ENCODE measurements around the gene FGGY. TPM values are rescaled to one million over a fixed set of nuclear protein-coding genes. Genes with fewer than 3 reads are reported as not detected.

The FGGY gene
- total and polyA plus RNA-seq, 8 donors: 6.2 to 27.0 (median 16.0) TPM

GRCh38 chr1:59317343-59317742 lies 20.4 kb downstream of the FGGY start:
- H3K27ac ChIP-seq: no peak overlapping the region
- TF ChIP-seq CTCF (IDR thresholded peaks at IDR 0.05): no peak
- intact Hi-C loops (cut with DNase I): no loop called here
- H3K27me3 ChIP-seq: no peaks in the 10 kb centered on the region
- no peak for ATAC-seq
- H3K9me3 ChIP-seq: no peaks in the 10 kb centered on the region
- no peaks in the 10 kb centered on the region for H3K36me3 ChIP-seq
- no peak overlapping the region for H3K4me3 ChIP-seq
- WGBS, 2 donors: 70 to 75% methylated on average over 3 of the region's 3 CpGs
- DNase-seq: no peak
- H3K4me1 ChIP-seq: peaks cover 0 to 7% (median 4%) of the 10 kb centered on the region in 3 donors
- FAIRE-seq: no peak

DNA sequence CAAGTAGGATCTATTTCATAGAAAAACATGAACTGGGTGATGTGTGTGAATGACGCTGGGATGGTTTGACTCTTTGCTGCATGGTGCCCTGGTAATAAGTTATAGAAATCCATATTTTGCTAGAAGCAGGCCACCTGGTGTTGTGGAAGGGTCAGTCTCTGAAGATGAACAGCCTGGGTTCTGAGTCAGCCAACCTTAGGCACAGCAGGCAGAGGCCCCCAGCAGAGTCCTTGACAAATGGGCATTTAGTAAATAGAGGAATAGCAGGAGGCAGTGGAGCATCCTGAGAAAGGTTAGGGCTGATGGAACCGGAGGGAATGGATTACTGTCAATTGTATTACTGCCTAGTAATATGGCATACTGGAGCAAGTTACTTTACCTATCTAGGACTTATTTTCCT lies 20.9 kb downstream of the FGGY start:
- ATAC-seq (peak in 2 of 4 donors; percentile 21 to 34), FAIRE-seq (no peak), DNase-seq (no peak)
- Histone ChIP-seq H3K27ac (no peak overlapping the region), H3K4me1 (peaks cover 0 to 7% (median 4%) of the 10 kb centered on the region in 3 donors), H3K36me3 (no peaks in the 10 kb centered on the region), H3K4me3 (no peak overlapping the region), H3K27me3 (no peaks in the 10 kb centered on the region), H3K9me3 (no peaks in the 10 kb centered on the region)
- WGBS, 2 donors: 91 to 99% methylated on average over 2 of the region's 2 CpGs
- intact Hi-C loops (cut with DNase I): no loop called here
- no peak for TF ChIP-seq CTCF (IDR thresholded peaks at IDR 0.05)

DNA sequence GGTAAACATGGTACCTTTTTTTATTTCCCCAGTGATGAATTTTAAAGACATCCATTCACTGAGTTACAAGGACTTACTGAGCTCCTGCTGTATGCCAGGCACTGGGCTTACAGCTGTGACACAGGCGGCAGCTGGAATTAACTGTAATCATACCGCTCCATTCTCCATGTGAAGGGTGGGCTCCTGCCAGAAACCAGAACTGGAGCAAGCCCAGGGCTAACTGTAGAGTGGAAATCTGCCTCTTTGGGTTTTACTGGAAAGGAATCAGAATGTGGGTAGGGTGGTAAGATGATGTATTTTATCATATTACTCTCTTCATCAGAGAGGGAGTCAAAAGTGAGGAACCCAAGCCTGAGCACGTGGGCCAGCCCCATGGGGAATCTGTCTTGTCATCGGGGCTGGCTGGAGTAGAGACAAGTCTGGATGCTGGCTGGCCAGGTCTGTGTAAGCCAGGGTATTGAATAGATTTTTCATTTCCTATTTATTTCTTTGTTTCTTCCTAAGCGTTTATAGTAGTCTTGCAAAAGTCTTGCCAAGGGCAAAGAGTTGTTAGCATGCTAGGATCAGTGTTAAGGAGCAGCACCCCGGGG lies 21.5 kb downstream of the FGGY start:
- WGBS, 2 donors: 87 to 96% methylated on average over 6 of the region's 6 CpGs
- FAIRE-seq: no peak
- peak in 1 of 4 donors; percentile 26 for ATAC-seq
- peaks cover 0 to 7% (median 4%) of the 10 kb centered on the region in 3 donors for H3K4me1 ChIP-seq
- no peak overlapping the region for H3K27ac ChIP-seq
- no peaks in the 10 kb centered on the region for H3K27me3 ChIP-seq
- no peaks in the 10 kb centered on the region for H3K9me3 ChIP-seq
- DNase-seq: no peak
- H3K4me3 ChIP-seq: no peak overlapping the region
- no peak for TF ChIP-seq CTCF (IDR thresholded peaks at IDR 0.05)
- H3K36me3 ChIP-seq: no peaks in the 10 kb centered on the region
- intact Hi-C loops (cut with DNase I): no loop called here

- Histone ChIP-seq H3K27me3 (no peaks in the 10 kb centered on the region), H3K27ac (no peak overlapping the region), H3K36me3 (no peaks in the 10 kb centered on the region), H3K4me3 (no peak overlapping the region), H3K4me1 (no peaks in the 10 kb centered on the region), H3K9me3 (no peaks in the 10 kb centered on the region)
- no peak for DNase-seq
- intact Hi-C loops (cut with DNase I): loop anchor here in 1 of 3 donors (10.0 kb wide), 1 partner anchor 362 kb away; no protein-coding TSS in a partner anchor
- TF ChIP-seq CTCF (IDR thresholded peaks at IDR 0.05): no peak
- whole genome bisulfite sequencing, 2 donors: 87 to 88% methylated on average over 4 of the region's 4 CpGs
- FAIRE-seq: no peak
- peak in 2 of 4 donors; percentile 34 to 45 for ATAC-seq
Observed at GRCh38 chr1:59322394-59322793, 25.5 kb downstream of the FGGY start.

DNA sequence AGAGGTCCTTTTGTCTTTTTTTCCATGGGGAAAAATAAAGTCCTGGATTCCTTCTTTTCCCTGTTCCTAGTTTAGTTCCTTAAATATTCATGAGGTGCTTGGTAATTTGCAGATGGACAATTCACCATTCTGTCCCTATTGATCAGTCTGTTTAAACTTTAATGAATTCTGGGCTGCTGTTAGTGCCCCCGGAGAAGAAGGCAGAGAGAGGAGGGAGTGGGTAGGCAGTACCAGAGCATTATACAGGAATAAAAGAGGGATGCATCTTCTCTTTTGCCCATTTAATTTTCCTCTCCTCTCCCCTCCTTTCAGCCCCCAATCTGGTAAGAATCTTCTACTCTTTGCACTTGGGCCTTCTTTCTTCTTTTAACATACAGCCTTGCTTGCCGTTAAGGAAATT lies 25.9 kb downstream of the FGGY start:
- intact Hi-C loops (cut with DNase I): loop anchor here in 1 of 3 donors (10.0 kb wide), 1 partner anchor 362 kb away; no protein-coding TSS in a partner anchor
- TF ChIP-seq CTCF (IDR thresholded peaks at IDR 0.05): no peak
- Histone ChIP-seq H3K4me1 (no peaks in the 10 kb centered on the region), H3K9me3 (no peaks in the 10 kb centered on the region), H3K27me3 (no peaks in the 10 kb centered on the region), H3K27ac (peak overlapping the region in 1 of 4 donors; percentile 24), H3K36me3 (no peaks in the 10 kb centered on the region), H3K4me3 (no peak overlapping the region)
- no peak for FAIRE-seq
- no peak for DNase-seq
- ATAC-seq: peak in 2 of 4 donors; percentile 57 to 58
- 38 to 55% methylated on average over 2 of the region's 2 CpGs for WGBS, 2 donors
